ENCODE data around the gene LENEP.
A peak's percentile ranks its signal among the peaks of the same experiment; 100 is the strongest.

The LENEP gene

DNA sequence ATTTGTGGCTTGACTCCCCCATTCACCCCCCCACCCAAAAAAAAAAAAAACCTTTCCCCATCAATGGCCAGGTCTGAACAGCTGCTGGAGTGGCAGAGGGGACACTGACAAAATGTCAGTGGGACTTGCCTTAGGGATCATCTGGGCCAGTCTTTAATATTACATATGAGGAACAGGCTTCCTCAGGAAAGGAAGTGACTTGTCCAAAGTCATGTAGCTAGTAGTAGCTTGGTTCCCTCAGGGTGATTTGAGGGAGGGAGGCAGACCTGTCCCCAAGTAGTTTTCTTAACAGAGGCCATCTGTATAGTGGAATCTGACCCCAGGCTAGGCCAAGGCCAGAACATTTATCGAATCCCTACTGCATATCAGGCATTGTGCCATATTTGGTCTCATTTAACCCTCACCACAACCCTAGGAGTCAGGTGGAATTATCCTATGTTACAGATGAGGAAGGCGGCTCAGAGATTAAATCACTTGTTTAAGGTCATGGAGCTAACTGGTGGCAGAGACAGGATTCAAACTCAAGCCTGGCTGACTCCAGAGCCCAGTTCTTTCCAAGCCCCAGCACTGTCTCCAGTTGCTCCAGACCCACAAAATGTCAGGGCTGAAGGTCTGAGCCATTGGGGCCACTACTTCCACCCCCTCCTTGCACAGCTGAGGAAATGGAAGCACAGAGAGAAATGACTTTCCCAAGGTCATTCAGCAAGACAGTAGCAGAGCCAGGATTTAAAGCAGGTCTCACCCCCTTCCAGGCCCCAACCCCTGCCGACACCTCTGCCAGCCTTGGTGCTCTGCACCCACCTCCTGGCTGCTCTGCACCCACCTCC is 19.6 kb downstream of the LENEP start:
- DNase-seq, result no peak

GRCh38 chr1:155013632-155014031 is 20.2 kb downstream of the LENEP start:
- DNase-seq, result no peak

DNA sequence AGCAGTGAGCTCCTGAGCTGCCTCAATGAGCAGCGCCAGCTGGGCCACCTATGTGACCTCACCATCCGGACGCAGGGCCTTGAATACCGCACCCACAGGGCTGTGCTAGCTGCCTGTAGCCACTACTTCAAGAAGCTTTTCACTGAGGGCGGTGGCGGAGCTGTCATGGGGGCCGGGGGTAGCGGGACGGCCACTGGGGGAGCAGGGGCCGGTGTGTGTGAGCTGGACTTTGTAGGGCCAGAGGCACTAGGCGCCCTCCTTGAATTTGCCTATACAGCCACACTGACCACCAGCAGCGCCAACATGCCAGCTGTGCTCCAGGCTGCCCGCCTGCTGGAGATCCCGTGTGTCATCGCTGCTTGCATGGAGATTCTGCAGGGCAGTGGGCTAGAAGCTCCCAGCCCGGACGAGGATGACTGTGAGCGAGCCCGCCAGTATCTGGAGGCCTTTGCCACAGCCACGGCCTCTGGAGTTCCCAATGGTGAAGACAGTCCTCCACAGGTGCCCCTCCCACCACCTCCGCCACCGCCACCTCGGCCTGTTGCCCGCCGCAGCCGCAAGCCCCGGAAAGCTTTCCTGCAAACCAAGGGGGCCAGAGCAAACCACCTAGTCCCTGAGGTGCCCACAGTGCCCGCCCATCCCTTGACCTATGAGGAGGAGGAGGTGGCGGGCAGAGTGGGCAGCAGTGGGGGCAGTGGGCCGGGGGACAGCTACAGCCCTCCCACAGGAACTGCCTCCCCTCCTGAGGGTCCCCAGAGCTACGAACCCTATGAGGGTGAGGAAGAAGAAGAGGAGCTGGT is 21.5 kb downstream of the LENEP start:
- DNase-seq, result no peak

DNA sequence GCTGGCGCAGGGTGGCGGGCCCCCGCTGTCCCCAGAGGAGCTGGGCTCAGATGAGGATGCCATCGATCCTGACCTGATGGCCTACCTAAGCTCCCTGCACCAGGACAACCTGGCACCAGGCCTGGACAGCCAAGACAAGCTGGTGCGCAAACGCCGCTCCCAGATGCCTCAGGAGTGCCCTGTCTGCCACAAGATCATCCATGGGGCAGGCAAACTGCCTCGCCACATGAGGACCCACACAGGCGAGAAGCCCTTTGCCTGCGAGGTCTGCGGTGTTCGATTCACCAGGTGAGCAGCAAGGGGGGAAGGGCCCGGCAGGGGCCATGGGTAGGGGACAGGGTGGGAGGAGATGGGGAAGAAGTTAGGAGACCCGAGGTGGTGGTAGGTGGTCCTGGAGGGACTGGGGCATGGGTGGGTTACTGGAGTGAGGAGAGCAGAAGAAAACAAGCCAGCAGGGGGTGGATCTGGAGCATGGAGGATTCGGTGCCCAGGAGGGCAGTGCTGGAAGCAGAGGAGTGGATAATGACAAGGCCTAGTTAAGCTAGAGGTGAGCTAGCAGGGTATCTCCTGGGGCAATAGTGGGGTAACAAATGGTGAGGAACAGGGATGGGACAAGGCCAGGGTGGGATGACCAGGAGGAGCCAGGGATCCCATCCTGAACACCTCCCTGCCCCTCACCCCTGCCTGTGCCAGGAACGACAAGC is 22.3 kb downstream of the LENEP start:
- no peak for DNase-seq

GRCh38 chr1:155016231-155016831 is 22.9 kb downstream of the LENEP start:
- no peak for DNase-seq

- DNase-seq, result peak; percentile 62
These were observed 23.9 kb downstream of the LENEP start for GRCh38 chr1:155017041-155017945.

DNA sequence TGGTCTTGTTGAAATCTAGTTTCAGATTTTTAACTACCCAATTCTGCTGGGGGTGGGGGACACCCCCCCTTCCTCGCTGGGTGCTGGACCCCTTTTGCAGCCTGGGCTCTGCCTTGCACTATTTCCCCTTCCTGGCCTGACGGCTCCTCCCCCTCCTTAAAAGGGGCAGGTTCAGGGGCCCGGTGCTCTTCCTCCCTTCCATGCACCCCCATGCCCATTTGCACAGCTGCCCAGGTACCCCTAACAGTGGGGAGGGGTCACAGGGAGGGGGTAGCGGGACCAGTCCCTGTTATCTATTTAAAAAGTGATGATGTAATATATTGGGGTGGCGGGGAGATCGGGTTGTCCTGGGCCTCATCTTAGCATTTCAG is 24.5 kb downstream of the LENEP start:
- no peak for DNase-seq

DNA sequence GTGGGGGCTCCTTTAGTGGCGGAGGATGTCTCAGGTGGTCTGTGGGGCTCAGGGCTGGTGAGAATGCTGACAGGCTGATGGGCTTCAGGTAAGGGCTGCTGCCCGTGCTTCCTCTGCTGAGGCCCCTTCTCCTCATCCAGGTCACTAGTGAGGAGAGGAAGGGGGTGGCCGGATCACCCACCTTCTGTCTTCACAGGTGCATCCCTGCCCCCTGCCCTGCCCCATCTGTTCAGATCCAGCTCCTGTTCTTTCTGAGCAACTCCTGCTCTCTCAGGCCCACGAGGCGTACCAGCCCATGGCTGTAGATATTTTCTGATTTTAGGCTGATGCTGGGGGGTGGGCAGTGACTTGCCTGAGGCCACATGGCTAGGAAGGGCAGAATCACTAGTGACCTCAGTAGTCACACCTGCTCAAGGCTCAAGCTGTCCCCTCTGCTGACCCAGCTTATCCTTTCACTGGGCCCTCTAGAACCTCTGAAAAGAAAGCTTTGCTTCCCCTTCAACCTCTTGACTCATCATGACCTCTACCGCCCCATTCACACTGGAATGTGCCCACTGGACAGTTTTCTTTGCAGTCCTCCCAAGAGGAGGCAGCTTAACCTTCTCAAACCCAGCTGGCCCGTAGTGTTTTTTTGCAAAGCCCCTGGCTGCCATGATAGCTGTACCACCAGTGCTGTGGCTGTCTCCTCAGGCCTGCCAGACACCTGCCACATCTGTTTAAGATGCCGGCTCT is 25.4 kb downstream of the LENEP start:
- DNase-seq, result no peak

- peak; percentile 10 for DNase-seq
These were observed 26.2 kb downstream of the LENEP start for GRCh38 chr1:155019377-155020245.

GRCh38 chr1:155022136-155022926 is 28.9 kb downstream of the LENEP start:
- no peak for DNase-seq

DNA sequence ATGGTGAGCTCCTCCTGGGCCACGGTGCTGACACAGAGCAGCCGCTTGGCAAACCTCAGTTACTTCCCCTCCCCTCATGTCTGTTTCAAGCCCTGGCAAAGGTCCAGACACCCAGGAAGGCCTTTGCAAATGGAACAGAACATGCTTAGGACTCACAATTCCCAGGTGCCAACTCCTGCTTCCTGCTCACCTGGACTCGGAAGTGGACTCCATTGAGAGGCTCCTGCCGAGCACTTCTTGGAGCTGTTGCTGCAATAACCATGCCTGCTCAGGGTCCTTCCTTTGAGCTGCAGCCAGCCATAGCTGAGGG is 29.5 kb downstream of the LENEP start:
- DNase-seq, result no peak

GRCh38 chr1:155023627-155024026 is 30.2 kb downstream of the LENEP start:
- no peak for DNase-seq

DNA sequence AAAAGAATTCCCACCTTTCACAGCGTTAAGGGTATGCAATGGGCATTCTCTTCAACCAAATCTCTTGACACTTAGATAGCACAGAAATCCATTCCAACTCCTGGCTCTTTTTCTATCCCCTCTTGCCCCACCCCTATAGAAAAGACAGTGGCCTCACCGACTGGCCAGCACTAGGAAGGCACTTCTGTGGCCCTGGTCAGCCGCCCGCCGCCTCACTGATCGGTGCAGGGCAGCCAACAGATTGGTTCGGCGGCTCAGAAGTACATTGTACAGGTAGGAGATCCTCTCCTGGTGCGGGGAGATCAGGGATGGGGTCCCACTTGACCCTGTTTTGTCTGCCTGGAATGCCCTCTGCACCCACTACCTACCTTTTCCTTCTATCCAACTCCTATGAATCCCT is 30.9 kb downstream of the LENEP start:
- no peak for DNase-seq

DNA sequence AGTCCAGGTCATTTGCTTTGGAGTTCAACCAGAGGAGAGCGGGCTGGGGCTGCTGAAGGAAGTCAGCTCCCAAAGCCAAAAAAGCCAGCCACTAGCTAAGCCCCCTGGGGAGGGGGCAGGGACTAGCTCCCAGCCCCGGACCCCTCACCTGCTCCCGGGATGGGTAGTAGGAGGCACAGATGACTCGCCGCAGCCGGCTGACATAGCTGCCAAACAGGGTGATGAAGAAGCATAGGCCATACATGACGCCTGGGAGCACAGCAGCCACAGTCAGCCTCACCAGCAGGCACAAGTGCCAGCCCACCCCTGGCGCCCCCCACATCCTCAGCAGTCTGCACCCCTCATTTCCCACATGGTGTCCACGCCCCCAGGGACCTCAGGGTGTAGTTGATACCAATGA is 32.8 kb downstream of the LENEP start:
- no peak for DNase-seq

DNA sequence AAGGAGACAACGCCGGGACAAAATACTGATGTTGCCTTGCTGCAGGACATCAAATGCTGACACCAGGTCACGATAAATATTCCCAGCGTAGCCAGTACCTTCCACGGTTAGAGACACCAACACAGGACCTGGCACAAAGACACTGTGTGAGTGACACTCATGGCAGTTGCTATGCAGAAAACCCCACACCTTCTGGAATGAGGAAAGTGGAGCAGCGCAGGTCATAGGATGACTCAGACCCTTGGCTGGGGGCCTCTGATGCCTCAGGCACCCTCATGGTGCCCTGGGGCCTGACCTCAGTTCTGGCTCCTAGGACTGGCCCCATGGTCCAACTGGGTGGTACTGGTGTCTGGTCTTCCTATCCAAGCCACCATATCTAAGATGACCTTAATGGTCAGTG is 33.2 kb downstream of the LENEP start:
- no peak for DNase-seq

DNA sequence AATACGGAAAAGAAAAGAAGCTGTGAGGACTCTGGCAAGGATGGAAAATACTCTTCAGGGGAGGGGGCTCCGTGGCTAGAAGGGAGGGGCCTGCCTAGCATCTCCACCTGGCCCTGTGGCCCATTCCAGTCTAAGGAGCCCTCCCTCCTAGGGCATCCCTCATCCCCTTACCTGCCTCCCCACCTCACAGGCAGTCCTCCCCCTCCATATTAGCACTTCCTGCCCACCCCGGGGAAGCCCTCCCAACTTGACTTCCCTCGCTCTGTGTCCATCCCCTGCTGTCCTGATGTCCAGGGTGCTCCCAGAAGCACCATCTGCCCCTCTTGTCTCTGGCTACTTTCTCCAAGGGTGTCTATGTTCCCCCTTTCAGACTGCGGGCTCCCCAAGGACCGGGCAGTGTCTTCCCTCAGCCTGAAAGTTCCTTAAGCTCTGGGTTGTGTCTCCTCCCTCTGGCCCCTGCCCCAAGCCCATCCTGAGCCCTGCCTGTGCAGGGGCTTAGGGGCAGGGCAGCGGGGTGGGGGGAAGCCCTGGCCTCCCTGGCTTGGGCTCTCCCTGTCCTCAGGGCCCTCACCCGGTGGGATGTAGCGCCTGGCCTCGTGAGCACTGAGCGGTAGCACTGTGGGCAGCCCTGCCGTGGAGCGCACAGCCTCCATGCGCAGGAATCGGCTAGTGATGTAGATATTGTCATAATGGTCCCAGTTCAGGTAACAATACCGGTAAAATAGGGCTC is 36.3 kb downstream of the LENEP start:
- DNase-seq, result no peak

- DNase-seq, result no peak
These were observed 36.9 kb downstream of the LENEP start for GRCh38 chr1:155030243-155030795.

GRCh38 chr1:155030899-155031298 is 37.5 kb downstream of the LENEP start:
- no peak for DNase-seq

DNA sequence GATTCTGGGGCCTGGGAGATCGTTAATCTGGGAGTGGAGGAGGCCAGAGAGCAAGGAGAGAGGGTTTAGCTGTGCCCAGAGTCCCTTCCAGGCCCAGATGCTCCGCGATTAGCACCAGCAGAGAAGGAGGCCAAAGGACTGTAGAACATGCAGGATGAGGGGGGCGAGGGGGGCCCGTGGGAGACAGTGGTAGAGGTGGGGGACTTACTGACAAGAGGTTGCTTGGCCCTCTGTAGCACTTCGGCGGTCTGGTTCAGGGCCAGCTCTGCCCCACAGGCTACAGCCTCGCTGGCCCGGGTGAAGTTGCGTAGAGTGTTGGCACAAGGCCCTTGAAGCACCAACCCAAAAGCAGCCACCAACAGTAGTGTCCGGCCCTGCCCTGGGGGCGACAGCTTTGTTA is 39.5 kb downstream of the LENEP start:
- no peak for DNase-seq
